Activated CD8-positive, alpha-beta memory T cell treated with anti-CD3 and anti-CD28 coated beads, Interleukin-2, amount 50 U/mL, for 24 hours (primary cell): Measurements from ENCODE around the gene SLFN13.
"Not testable (repeated sequence)": the region's sequence is repeated elsewhere in the genome, so short reads cannot be mapped to it uniquely, and the experiment has no call there.

ENCODE experiments used
- DNase-seq: peaks from one replicate; pipeline ENCODE4 v3.0.0-alpha.2; 2020; ENCODE audit errors: extremely low read depth

Gene SLFN13

GRCh38 chr17:35448214-35448898 lies at the start of gene SLFN13:
Gene SLFN13, minus strand, starts transcription at chr17:35448766. Its CDS starts 3,086 bp downstream, at chr17:35445680.
- peak; percentile 79 for DNase-seq

- no peak for DNase-seq
Measured at GRCh38 chr17:35496451-35497290, 48.1 kb upstream of the SLFN13 start.

- no peak for DNase-seq
Measured at GRCh38 chr17:35493040-35493439, 44.5 kb upstream of the SLFN13 start.

- no peak for DNase-seq
Measured at GRCh38 chr17:35491417-35491816, 42.9 kb upstream of the SLFN13 start.

GRCh38 chr17:35489944-35490343 lies 41.4 kb upstream of the SLFN13 start:
- no peak for DNase-seq

- no peak for DNase-seq
Measured at GRCh38 chr17:35488991-35489390, 40.4 kb upstream of the SLFN13 start.

GRCh38 chr17:35486920-35487732 lies 38.6 kb upstream of the SLFN13 start:
- peak; percentile 59 for DNase-seq

GRCh38 chr17:35479271-35479670 lies 30.7 kb upstream of the SLFN13 start:
- no peak for DNase-seq

GRCh38 chr17:35477248-35477647 lies 28.7 kb upstream of the SLFN13 start:
- no peak for DNase-seq

GRCh38 chr17:35476283-35476820 lies 27.8 kb upstream of the SLFN13 start:
- no peak for DNase-seq

- DNase-seq: no peak
Measured at GRCh38 chr17:35468475-35468874, 19.9 kb upstream of the SLFN13 start.

GRCh38 chr17:35467824-35468223 lies 19.3 kb upstream of the SLFN13 start:
- no peak for DNase-seq

GRCh38 chr17:35460354-35460851 lies 11.8 kb upstream of the SLFN13 start:
- no peak for DNase-seq

GRCh38 chr17:35454035-35454434 lies 5.5 kb upstream of the SLFN13 start:
- not testable (repeated sequence) for DNase-seq

- DNase-seq: no peak
Measured at GRCh38 chr17:35453171-35453570, 4.6 kb upstream of the SLFN13 start.

- no peak for DNase-seq
Measured at GRCh38 chr17:35449371-35449931, 885 bp upstream of the SLFN13 start.

GRCh38 chr17:35448899-35449227 lies 297 bp upstream of the SLFN13 start:
- DNase-seq: no peak

- DNase-seq: no peak
Measured at GRCh38 chr17:35447499-35447898, 1.1 kb downstream of the SLFN13 start.

GRCh38 chr17:35438433-35438832 lies 10.1 kb downstream of the SLFN13 start:
- DNase-seq: no peak

- peak; percentile 35 for DNase-seq
Measured at GRCh38 chr17:35433075-35433894, 15.3 kb downstream of the SLFN13 start.
